ENCODE data around the gene CNGB1.

DNA sequence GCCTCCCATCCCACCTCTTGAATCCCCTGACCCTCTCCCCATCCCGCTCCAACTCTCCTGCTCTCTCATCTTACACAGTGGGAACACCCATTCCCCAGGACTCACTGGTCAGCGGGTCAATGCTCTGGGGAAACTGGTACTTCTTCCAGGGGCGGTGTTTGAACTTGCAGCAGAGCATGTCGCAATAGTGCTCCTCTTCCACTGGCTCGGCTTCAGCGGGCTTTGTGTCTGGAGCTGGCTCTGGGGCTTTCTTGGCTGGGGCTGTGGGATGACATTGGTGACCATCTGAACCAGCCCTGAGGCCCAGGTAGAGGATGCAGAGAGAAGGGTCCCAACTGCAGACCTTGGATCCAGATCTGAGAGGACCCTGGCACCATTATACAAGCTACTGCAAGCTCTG lies 51.9 kb downstream of the CNGB1 start:
- TF ChIP-seq, protein P1, sequence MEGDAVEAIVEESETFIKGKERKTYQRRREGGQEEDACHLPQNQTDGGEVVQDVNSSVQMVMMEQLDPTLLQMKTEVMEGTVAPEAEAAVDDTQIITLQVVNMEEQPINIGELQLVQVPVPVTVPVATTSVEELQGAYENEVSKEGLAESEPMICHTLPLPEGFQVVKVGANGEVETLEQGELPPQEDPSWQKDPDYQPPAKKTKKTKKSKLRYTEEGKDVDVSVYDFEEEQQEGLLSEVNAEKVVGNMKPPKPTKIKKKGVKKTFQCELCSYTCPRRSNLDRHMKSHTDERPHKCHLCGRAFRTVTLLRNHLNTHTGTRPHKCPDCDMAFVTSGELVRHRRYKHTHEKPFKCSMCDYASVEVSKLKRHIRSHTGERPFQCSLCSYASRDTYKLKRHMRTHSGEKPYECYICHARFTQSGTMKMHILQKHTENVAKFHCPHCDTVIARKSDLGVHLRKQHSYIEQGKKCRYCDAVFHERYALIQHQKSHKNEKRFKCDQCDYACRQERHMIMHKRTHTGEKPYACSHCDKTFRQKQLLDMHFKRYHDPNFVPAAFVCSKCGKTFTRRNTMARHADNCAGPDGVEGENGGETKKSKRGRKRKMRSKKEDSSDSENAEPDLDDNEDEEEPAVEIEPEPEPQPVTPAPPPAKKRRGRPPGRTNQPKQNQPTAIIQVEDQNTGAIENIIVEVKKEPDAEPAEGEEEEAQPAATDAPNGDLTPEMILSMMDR (IDR thresholded peaks at IDR 0.05), result no peak
- no peak for TF ChIP-seq POLR2A (IDR thresholded peaks at IDR 0.05)
- no peak for TF ChIP-seq EP300 (IDR thresholded peaks at IDR 0.05)

Data from ovary (tissue), 3 donors.